NCI-H1092 (cell line): ENCODE results near the gene SMARCD1.
"Not testable (repeated sequence)": the region's sequence is repeated elsewhere in the genome, so short reads cannot be mapped to it uniquely, and the experiment has no call there.

Experiments used
- DNase-seq: peaks from one replicate; lab custom pipeline; 2025; lab: John Stamatoyannopoulos, UW

Gene SMARCD1

DNA sequence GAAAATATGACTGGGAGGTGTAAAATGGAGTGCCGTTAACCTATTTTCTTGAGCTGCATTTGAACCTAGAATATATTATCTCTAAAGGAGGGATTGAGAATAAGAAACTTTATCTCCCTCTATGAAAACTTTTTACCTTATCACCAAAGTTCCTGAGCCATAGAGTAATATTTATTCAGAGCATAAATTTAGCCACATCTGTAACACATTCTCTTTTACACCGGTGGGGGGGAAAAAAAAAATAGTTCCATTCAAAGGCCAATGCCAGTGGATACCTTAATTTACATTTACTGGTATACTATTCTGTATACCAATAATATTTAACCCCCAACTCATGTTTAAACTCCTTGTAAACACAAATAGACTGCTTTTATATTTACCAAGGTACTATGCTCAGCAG is 60.3 kb downstream of the SMARCD1 start:
- DNase-seq: no peak

DNA sequence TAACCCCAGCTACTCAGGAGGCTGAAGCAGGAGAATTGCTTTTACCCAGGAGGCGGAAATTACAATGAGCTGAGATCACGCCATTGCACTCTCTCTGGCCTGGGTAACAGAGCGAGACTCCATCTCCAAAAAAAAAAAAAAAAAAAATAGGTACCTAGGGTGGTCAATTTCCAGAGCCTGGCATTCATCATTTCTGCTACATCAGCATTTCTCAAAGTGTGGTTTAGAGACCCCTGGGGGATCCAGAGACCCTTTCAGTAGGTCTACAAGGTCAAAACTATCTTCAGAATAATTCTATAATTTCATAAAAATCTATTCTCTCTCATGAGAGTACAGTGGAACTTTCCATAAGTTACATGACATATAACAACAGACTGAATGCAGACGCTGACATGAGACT is 62.1 kb downstream of the SMARCD1 start:
- no peak for DNase-seq

DNA sequence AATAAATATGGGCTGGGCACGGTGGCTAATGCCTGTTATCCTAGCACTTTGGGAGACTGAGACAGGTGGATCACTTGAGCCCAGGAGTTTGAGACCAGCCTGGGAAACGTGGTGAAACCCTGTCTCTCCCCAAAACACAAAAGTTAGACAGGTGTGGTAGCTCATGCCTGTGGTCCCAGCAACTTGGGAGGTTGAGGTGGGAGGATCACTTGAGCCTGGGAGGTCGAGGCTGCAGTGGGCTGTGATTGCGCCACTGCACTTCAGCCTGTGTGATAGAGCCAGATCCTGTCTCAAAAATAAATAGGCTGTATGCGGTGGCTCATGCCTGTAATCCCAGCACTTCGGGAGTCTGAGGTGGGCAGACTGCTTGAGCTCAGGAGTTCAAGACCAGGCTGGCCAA is 62.9 kb downstream of the SMARCD1 start:
- DNase-seq: not testable (repeated sequence)

DNA sequence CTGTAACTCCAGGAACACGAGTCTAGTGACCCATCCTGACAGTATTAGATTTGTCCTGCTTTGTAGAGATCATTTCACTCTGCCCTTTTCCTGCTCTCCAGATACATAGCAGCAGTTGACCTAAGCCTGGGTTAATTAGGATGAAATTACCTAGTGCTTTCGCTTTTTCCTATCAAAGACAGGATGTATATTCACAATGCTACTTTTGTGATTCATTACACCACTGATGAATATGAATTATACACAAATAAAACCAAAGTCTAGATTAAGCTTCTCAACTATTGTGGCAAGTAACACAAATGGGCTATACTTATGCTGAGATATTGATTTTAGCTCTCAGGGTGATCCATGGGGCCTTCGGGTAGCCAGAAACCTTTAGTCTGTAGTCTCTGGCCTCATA is 64.2 kb downstream of the SMARCD1 start:
- DNase-seq: no peak
